ENCODE measurements around the gene AMPD3.

The AMPD3 gene

DNA sequence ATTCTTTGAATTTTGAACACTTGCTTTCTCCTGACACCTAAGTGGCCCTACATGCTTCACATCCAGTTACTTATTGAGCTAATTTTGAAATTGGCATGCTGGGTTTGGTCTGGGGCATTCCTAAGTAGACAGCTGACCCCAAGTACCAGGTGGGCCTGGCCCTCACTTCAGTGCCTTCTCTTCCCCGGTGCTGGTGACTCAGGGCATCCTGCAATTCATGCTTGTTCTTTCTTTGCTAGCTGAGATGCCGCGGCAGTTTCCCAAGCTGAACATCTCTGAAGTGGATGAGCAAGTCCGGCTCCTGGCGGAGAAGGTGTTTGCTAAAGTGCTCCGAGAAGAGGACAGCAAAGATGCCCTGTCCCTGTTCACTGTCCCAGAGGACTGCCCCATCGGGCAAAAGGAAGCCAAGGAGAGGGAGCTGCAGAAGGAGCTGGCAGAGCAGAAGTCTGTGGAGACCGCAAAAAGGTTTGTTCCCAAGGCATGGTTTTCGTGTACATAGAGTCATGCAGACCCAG lies 6.3 kb downstream of the AMPD3 start:
- DNase-seq (ENCODE audit: low read depth in 2 of 2): no peak

DNA sequence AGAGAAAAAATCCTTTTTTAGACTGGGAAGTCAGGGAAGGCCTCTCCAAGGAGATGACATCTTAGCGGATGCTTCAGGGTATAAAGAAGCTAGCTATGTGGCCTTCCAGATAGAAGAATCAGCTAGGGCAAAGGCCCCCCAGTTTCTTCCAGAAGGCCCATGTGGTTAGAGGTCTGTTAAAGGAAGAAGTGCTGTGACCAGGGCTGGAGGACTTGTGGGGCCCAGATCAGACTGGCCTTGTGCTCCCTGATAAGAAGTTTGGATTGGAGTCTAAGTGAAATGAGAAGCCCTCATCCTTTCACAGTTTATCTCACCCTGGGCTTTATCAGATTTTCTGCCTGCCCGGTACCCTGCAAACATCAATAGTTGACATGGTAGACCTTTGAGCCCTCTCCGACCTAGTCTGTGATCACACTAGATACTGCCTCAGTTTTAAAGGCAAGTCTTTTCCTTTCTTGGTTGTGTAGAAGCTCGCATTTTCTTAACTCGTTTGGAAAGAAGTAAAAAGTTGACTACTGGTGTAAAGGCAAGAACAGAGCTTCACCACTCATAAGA lies 7.8 kb downstream of the AMPD3 start:
- DNase-seq (ENCODE audit: low read depth in 2 of 2): no peak

DNA sequence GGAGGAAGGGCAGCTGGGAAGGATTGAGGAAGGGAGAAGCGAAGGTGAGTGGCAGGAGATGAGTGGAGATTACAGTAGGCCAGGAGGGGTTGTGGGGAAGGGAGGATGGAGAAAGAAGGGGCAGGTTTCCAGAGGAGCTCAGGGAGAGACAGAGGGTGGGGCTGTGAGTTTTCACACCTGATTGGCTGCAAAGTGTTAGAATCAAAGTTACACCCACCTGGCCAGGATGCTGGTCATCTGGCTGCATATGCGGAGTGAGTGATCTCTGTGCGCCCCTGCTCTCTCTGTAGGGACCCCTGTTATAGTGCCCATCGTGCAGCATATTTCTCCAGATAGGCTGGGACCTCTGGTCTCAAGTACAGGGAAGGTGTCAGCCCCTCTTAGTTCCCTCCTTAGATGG lies 18.3 kb downstream of the AMPD3 start:
- no peak for DNase-seq (ENCODE audit: low read depth in 2 of 2)

DNA sequence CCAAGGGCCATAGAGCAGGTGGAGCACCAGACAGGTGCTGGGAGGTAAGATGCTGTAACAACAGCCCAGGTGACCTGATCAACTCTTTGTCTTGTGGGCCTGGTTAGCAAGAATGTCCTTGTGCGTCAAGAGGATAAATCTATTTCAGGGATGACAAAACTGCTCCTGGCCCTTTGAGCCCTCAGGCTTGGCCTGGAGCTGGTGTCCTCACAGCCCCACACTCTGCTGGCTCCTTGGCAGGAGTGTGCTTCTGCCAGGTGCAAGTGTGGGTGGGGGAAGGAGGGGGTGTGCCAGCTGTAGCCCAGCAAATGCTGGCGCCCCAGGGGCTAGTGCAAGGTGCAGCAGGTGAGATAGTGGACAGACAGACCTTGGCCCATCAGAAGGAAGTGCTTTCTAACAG lies 19.5 kb downstream of the AMPD3 start:
- no peak for DNase-seq (ENCODE audit: low read depth in 2 of 2)

DNA sequence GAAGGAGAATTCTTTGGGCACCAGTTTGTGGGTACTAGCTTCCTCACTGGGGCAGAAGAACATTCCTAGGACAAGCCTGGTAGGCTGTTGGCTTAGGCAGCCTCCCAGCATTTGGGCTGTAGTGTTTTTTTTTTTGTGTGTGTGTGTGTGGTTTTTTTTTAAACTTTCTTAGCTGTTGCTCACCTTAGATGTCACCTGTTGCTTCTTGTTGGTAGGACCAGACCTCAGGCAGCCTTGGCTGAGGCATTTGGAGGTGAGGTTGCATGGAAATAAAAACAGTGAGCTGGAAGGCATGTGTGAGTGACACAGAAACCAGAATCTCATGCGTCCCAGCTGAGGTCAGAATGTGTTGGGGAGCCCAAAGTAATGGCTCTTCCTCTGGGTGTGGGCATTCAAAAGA lies 21.3 kb downstream of the AMPD3 start:
- DNase-seq (ENCODE audit: low read depth in 2 of 2): no peak

DNA sequence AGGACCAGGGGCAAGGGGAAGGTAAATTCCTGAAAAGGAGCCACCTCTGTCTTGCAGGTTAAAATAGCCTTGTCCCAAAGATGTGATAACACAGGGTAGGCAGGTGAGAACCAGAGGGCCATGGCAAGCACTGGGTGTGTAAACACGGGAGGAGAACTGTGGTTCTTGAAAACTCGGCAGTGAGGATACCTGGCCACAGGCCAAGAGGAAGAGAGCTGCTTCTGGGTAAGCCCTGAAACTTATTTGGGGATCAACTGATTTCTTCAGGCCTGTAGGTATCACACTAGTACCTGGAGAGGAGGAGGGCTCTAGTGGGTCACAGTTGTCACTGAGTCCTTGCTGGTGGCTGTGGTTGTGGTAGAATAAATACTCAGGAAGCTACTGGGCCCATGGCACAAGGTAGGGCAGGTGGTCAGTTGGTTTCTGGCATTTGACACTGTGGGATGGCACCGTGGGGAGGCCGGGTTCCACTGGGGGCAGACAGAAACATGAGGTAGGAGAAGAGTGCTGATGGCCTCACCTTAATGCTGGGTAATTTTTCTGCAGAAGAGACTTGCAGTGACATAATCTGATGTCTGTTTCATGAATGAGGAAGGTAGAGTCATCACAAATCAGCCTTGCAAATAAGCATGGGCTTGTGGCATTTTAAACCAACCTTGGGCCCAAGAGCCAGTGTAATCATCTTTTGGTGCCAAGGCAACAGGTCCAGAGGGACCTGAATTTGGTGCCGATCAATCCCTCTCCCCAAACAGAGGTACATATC lies 22.0 kb downstream of the AMPD3 start:
- no peak for DNase-seq (ENCODE audit: low read depth in 2 of 2)

DNA sequence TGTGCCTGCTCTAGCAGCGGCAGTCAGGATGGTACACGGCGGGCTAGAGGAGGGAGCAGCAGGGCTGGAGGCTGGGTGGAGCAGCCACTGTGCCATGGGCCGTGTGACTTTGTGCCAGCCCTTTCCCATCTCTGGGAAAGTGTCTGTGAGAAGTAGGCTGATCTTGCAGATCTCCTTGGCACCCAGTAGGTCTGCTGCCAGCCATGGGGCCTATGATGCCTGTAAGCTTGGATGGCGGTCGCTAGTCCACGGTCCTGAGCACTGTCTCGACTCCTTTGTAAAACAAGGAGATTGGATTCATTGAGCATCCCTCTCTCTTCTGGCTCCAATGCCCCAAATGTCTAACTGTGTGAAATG lies 22.6 kb downstream of the AMPD3 start:
- no peak for DNase-seq (ENCODE audit: low read depth in 2 of 2)

DNA sequence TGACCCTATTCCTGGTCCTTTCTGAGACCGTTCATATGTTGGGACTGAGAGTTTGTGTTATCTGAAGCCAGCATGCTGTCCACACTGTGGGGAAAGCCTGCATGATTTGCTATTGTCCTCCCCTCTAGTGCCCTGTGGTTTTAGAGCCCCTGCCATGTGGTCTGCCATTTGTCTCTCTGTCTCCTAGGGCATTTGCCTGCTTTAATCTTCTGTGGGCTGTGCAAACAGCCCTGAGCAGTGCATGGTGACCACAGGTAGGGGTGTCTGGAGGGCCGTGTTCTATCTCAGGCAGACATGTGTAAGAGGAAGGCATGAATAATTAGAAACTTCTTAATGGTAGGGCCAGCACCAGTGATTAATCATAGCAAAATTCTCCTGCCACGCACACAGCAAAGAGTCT lies 23.0 kb downstream of the AMPD3 start:
- no peak for DNase-seq (ENCODE audit: low read depth in 2 of 2)

DNA sequence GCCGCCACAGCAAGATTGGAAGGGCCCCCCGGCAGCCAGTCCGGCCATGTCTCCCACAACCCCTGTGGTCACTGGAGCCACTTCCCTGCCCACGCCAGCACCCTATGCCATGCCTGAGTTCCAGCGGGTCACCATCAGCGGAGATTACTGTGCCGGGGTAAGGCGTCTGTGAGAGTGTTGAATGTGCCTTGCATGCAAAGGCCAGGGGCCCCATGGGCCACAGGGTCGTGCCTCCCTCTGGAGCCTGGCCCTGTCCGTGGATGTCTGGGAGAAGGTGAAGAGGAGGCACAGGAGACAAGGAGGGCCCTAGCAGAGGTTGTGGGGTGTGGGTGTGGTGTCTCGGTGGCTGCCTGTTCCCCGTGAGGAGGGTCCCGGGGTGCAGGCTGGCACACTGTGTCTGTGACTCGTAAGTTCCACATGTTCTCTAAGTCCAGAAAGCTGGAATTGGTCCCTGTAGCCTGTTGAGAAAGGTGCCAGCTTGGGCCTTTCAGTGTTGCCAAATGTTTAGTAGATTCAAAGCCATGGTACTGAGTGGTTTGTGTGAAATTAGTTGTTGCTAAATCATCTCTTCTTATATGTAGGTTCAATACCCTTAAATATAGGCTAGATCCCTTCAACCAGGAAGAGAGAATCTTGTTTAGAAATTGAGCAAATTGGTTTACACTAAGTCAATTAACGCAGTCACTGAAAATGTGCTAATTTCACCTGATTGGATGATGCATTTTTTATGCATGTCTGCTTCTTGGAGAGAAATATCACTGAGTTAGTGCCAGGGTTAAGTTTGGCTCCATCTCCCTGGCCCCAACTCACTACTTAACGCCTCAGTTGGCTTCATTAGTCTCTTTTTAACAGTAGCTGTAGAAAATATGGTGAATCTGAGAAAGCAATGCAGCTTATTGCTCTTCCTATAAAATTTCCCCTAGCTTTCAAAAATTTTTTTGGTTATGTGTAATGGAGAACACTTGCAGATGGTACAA lies 23.8 kb downstream of the AMPD3 start:
- DNase-seq (ENCODE audit: low read depth in 2 of 2): no peak

DNA sequence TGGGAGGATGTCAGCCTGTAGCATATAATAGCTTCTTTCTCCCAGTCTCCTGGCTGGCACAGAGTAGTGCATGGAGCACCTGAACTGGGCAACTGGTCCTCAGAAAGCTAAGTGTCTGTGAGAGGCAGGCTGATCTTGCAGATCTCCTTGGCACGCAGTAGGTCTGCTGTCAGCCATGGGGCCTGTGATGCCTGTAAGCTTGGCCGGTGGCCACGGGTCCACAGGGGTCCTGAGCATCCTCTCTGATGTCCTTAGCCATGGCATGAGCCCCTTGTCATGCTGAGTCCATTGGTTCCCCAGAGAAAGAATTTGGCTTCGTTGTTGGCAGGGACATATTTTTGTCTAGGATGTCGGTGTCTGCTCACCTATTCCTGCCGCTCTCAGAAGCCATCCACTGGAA lies 25.0 kb downstream of the AMPD3 start:
- DNase-seq (ENCODE audit: low read depth in 2 of 2): no peak

DNA sequence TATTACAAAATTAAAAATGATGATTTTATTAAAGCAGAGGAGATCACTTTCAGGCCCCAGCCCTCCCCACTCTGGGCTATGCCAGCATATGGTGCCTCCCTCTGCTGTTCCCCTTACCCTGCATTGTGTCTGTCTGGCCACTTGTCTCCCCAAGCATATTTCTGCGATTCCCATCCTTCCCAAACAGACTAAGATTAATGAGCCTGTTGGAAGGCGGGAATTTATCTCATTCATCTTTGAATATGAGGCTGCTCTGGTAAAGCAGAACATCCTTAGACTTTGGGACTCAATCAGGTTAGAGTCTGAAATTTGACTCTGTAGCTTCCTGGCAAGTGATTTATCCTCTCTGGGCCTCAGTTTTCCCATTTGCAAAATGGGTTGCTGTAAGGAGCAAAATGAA lies 25.7 kb downstream of the AMPD3 start:
- DNase-seq (ENCODE audit: low read depth in 2 of 2): no peak

DNA sequence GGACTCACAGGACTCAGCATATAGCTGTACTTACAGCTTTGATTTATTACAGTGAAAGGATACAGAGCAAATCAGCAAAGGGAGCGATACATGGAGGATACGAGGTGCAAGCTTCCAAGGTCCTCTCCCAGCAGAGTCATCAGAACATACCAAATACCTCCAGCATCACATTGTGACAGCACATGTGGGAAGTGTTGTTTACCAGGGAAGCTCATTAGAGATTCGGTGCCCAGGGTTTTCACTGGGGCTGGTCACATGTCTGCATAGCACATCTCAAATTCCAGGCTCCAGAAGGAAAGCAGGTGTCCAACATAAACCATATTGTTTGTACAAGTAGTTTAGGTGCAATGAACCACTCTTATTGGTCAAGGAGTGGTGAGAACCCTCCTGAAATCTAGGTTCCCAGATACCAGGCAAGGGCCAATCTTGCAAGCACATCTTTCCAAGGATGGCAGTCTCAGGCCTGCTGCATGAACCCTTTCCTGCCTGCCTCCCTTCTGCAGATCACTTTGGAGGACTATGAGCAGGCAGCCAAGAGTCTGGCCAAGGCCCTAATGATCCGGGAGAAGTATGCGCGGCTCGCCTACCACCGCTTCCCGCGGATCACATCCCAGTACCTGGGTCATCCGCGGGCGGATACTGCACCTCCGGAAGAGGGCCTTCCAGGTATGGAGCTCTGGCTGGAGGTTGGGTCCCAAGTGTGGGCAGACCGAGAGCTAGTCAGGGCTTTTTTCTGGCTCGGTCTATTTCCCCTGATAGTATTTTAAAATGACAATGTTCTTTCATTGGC lies 26.7 kb downstream of the AMPD3 start:
- DNase-seq (ENCODE audit: low read depth in 2 of 2): no peak

DNA sequence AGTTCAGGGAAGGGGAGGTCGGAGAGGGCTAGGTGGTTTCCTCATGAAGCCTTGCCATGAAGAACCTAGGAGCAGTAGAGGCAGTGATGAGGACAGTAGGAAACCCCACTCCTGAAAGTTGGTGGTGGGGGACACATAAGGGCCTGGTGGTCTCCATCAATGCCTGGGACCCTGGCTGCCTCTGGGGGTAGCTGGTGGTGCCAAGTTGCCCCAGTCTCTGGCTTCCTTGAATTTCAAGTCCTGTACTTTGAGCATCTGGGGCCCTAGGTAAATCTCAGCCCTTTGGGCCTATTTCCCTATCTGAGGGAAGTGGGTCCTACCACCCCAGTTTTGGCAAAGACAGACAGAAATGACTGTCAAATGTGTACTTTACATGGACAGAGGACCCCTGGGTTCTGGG lies 28.1 kb downstream of the AMPD3 start:
- no peak for DNase-seq (ENCODE audit: low read depth in 2 of 2)

DNA sequence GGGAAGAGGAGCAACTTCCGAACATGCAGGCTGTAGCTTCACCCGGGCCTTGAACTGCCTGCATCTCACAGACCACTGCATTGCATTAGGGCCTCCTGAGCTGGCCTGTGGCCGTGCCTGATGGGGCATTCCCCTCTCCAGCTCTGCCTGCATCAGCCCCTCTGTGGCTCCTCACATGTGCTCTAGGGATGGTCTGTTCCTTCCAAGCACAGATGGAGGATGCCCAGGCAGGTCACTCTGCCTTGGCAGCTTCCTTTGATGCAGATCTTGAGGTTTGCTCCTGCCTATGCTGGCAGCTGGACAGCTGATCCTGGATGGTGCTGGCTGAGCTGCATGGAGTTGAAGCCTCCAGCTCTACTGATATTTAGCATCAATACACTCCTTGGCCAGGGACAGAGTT lies 28.5 kb downstream of the AMPD3 start:
- no peak for DNase-seq (ENCODE audit: low read depth in 2 of 2)

DNA sequence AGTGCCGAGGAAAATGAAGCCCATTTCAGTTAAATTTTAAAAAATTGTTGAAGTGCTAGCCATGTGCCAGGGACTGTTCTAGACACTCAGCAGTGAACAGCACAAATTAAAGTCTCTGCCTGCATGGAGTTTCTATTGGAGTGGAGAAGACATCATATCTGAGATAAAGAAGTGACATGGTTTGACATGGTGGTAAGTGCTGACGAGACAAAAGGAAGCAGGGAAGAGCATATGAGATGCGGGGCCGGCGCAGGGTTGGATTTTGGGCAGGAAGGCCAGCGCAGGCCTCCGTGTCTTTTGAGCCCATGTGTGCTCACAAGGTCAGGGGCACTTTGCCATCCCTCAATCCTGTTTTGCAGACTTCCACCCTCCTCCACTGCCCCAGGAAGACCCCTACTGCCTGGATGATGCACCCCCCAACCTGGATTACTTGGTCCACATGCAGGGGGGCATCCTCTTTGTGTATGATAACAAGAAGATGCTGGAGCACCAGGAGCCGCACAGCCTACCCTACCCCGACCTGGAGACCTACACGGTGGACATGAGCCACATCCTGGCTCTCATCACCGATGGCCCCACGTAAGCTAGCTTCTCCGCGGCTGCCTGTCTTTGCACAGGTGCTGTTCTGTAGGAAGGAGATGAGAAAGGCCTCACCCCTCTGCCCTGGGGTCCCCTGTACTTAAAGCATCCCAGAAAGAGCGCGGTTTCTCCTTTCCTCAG lies 29.6 kb downstream of the AMPD3 start:
- no peak for DNase-seq (ENCODE audit: low read depth in 2 of 2)

DNA sequence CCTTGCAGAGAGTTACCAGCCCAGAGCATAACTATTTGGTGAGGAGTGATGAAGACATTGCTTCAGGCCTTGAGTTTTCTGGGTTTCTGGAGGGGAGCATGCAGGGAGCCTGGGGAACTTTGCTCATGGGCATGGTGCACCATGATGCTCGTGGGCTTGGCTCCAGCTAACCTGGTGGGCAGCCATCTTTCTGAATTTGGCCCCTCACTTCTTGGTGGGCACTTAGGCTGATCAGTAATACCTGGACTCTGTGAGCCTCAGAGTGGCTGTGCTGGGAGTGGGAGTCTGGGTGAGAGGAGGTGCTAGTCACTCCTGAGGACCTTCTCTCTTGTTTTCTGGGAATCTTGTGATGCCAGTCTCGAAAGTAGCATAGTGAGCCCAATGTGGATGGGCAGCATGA lies 30.6 kb downstream of the AMPD3 start:
- no peak for DNase-seq (ENCODE audit: low read depth in 2 of 2)

DNA sequence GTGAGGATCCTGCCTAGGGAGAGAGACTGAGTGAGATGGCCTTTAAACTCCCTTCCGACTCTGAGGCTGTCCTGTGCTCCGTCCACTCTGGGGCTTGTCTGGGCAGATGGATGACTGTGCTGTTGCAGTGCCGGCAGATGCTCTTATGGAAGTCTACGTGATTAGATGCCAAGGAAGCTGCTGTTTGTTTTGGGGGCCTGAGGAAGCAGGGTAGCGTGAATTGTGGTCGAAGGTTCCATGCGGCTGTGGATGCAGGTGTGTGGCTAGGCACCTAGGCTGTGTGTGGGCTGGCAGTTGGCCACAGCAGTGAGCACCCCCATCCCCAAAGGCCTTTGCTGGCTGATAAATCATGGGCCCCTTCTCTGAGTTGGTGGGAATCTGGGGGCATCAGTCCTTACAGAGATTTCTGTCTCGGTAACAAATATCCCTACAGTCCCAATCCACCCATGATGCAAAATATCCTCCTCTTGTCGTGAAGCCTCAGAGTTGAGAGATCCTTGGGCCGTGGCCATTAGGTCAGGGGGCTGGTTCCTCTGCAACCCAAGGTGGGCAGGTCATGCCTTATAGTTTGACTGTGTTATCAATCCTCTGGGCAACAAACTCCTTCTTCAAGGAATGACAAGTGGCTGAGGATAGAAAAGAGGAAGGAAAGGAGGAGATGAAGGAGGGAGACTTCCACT lies 31.2 kb downstream of the AMPD3 start:
- no peak for DNase-seq (ENCODE audit: low read depth in 2 of 2)

DNA sequence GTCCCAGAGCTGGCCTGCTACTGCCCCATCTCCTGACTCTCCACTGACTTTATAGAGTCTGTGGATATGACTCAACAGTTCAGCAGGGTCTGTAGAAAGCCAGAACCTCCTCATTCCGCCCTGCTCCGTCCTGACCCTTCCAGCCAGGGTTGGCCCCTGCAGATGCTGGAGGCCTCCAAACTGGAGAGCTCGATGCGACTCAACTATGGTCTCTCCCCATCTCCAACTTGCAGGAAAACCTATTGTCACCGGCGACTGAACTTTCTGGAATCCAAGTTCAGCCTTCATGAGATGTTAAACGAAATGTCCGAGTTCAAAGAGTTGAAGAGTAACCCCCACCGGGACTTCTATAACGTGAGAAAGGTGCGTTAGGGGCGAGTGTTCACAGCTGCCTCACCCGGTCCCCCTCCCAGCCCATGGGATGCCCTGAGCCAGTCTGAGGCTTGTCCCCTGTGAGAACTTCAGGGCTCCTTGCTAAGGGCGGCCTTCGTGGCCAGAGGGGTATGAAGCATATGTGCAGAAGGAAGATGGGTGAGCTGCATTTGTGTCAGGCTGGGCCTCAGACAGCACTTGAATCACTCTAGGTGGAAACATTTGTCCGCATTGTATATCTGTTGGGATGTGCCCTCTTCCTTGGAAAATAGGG lies 32.1 kb downstream of the AMPD3 start:
- DNase-seq (ENCODE audit: low read depth in 2 of 2): no peak

DNA sequence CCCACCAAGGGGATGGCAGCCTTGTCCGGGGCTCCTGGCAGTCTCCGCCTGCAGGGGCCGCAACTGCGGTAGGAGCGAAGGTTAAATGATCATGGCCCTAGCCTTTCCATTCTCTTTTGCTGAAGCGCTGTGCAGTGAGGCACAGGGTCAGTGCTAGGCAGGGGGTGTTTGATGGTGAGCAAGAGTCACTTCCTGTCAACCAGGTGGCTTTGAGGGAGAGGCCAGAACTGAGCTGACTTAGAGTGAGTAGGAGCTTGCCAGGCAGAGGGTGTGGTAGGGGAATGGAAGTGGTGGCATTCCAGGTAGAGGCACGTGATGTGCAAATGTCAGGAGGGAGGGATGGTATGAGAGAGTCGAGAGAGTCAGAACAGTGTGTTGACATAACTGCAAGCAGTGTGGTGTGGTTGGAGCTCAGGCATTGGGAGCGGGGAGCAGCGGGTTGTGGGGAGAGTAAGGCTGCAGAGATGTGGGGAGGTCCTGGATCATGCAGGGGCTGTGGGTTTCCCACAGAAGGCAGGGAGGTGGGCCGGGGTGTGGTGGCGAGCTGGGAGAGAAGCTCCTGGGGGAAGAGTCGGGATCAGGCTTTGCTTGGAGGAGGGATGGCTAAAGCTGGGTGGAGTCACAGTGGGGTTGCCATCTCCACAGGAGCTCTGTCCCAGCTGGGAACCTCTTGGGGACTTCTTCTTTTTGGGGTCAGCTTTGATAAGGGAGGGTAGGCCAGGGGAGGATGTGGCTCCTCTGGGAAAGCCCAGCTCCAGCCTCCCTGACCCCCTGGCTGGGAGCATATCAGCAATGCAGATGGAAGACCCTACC lies 33.3 kb downstream of the AMPD3 start:
- DNase-seq (ENCODE audit: low read depth in 2 of 2): no peak
